Measurements from ENCODE around the gene EIF4G2.

EIF4G2 gene

DNA sequence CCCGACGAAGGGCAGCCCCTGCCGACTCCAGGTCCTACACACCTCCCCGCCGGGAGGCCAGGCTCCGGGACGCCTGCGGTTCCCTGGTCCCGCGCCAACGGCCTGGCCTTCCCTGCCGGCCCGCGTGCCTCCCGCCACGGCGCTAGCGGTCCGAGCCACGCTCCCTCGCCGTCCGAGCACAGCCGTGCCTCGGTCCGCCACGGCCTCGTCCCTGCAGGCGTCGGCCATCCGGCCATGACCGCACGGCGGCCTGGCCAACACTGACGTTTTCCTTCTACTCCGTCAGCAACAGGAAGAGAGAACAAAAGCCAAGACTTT lies 532 bp downstream of the EIF4G2 start:
- Histone ChIP-seq H3K27ac (ENCODE audit: low read depth, low read length) (peak overlapping the region; percentile 86), H3K4me2 (ENCODE audit: low read length) (peak overlapping the region; percentile 100), H3K4me1 (ENCODE audit: control insufficient read depth, low read length) (peaks cover 31% of the 10 kb centered on the region), H3K9me2 (replicated peaks; ENCODE audit: control insufficient read depth, low read length) (no peaks in the 10 kb centered on the region), H3K27me3 (ENCODE audit: control insufficient read depth, low read length) (no peaks in the 10 kb centered on the region), H3F3A (ENCODE audit: control insufficient read depth, insufficient read depth) (peaks cover 27% of the 10 kb centered on the region), H3K4me3 (ENCODE audit: low read length) (peak overlapping the region; percentile 94), H3K36me3 (ENCODE audit: control insufficient read depth, low read length) (peaks cover 52% of the 10 kb centered on the region), H3K79me2 (ENCODE audit: control insufficient read depth, low read length) (peaks cover 49% of the 10 kb centered on the region), H4K20me1 (ENCODE audit: control insufficient read depth, insufficient read depth, low read depth, low read length) (peaks cover 7% of the 10 kb centered on the region; the same call in 1 of the 2 replicates), H3K9me3 (ENCODE audit: control insufficient read depth, insufficient read depth, low read length) (no peaks in the 10 kb centered on the region)
- TF ChIP-seq EZH2phosphoT487 (IDR thresholded peaks at IDR 0.05; ENCODE audit: borderline replicate concordance, low read length) = no peak
- TF ChIP-seq, protein P1, sequence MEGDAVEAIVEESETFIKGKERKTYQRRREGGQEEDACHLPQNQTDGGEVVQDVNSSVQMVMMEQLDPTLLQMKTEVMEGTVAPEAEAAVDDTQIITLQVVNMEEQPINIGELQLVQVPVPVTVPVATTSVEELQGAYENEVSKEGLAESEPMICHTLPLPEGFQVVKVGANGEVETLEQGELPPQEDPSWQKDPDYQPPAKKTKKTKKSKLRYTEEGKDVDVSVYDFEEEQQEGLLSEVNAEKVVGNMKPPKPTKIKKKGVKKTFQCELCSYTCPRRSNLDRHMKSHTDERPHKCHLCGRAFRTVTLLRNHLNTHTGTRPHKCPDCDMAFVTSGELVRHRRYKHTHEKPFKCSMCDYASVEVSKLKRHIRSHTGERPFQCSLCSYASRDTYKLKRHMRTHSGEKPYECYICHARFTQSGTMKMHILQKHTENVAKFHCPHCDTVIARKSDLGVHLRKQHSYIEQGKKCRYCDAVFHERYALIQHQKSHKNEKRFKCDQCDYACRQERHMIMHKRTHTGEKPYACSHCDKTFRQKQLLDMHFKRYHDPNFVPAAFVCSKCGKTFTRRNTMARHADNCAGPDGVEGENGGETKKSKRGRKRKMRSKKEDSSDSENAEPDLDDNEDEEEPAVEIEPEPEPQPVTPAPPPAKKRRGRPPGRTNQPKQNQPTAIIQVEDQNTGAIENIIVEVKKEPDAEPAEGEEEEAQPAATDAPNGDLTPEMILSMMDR (IDR thresholded peaks at IDR 0.05; ENCODE audit: low read depth, low read length, poor library complexity, severe bottlenecking) = no peak

DNA sequence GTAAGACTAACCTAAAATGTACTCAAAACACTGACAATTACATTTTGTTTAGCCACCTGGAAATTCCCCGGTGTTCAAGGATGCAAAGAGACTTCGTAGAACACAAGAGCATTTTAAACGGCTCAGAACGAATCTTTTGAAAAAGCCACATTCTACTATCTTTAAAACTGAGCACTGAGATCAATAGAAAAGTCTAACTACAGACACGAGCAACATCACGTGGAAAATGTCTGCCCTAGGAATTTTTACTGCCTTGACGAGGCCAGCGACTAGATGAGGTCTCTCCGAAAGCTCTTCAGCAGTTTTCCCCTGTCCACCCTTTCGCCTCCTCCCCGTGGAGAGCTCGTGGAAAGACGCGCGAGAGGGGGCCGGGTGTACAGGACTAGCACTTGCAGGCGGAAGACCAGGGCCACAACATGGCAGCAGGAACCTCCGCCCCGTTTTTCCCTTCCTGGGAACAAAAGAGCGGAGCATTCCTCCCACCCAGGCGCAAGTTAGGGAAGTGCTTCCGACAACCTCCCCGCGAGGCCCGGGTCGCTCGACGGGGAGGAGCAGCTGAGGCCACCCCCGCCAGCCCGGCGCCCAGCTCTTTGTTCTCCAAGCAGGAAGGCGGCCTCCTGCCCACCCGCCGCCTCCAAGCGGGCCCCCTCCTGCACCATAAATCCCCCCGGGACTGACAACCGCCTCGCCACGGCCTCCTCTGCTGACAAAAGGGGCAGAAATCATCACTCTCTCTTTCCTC lies 1.1 kb downstream of the EIF4G2 start:
- peaks cover 7% of the 10 kb centered on the region; the same call in 1 of the 2 replicates for H4K20me1 ChIP-seq (ENCODE audit: control insufficient read depth, insufficient read depth, low read depth, low read length)
- H3K4me3 ChIP-seq (ENCODE audit: low read length) = peak overlapping the region; percentile 94
- peak overlapping the region; percentile 86 for H3K27ac ChIP-seq (ENCODE audit: low read depth, low read length)
- peak overlapping the region; percentile 100 for H3K4me2 ChIP-seq (ENCODE audit: low read length)
- peaks cover 31% of the 10 kb centered on the region for H3K4me1 ChIP-seq (ENCODE audit: control insufficient read depth, low read length)
- H3K9me3 ChIP-seq (ENCODE audit: control insufficient read depth, insufficient read depth, low read length) = no peaks in the 10 kb centered on the region
- peaks cover 30% of the 10 kb centered on the region for H3F3A ChIP-seq (ENCODE audit: control insufficient read depth, insufficient read depth)
- no peaks in the 10 kb centered on the region for H3K27me3 ChIP-seq (ENCODE audit: control insufficient read depth, low read length)
- TF ChIP-seq, protein P1 (IDR thresholded peaks at IDR 0.05; ENCODE audit: low read depth, low read length, poor library complexity, severe bottlenecking) = no peak
- TF ChIP-seq EZH2phosphoT487 (IDR thresholded peaks at IDR 0.05; ENCODE audit: borderline replicate concordance, low read length) = no peak
- H3K9me2 ChIP-seq (replicated peaks; ENCODE audit: control insufficient read depth, low read length) = no peaks in the 10 kb centered on the region
- H3K79me2 ChIP-seq (ENCODE audit: control insufficient read depth, low read length) = peaks cover 49% of the 10 kb centered on the region
- peaks cover 57% of the 10 kb centered on the region for H3K36me3 ChIP-seq (ENCODE audit: control insufficient read depth, low read length)

DNA sequence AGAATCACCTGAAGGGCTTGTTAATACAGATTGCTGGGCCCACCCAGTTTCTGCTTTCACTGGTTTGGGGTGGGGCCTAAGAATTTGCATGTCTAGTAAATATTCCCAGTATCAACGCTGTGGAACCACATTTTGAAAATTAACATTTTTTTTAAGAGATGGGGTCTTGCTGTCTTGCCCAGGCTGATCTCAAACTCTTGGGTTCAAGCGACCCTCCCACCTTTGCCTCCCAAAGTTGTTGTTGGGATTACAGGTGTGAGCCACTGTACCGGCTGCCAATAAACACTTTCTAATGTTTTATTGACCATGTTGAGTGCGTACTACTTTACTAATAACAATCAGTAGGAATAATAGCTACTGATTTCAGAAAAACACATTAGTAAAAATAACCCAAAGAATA lies 2.5 kb downstream of the EIF4G2 start:
- H3K4me3 ChIP-seq (ENCODE audit: low read length) = peak overlapping the region; percentile 94
- peaks cover 7% of the 10 kb centered on the region; the same call in 1 of the 2 replicates for H4K20me1 ChIP-seq (ENCODE audit: control insufficient read depth, insufficient read depth, low read depth, low read length)
- H3K9me3 ChIP-seq (ENCODE audit: control insufficient read depth, insufficient read depth, low read length) = no peaks in the 10 kb centered on the region
- no peak overlapping the region for H3K27ac ChIP-seq (ENCODE audit: low read depth, low read length)
- no peaks in the 10 kb centered on the region for H3K9me2 ChIP-seq (replicated peaks; ENCODE audit: control insufficient read depth, low read length)
- peaks cover 49% of the 10 kb centered on the region for H3K79me2 ChIP-seq (ENCODE audit: control insufficient read depth, low read length)
- H3K36me3 ChIP-seq (ENCODE audit: control insufficient read depth, low read length) = peaks cover 72% of the 10 kb centered on the region
- H3K27me3 ChIP-seq (ENCODE audit: control insufficient read depth, low read length) = no peaks in the 10 kb centered on the region
- peaks cover 43% of the 10 kb centered on the region for H3F3A ChIP-seq (ENCODE audit: control insufficient read depth, insufficient read depth)
- TF ChIP-seq, protein P1 (IDR thresholded peaks at IDR 0.05; ENCODE audit: low read depth, low read length, poor library complexity, severe bottlenecking) = no peak
- no peak for TF ChIP-seq EZH2phosphoT487 (IDR thresholded peaks at IDR 0.05; ENCODE audit: borderline replicate concordance, low read length)
- H3K4me1 ChIP-seq (ENCODE audit: control insufficient read depth, low read length) = peaks cover 31% of the 10 kb centered on the region
- peak overlapping the region; percentile 100 for H3K4me2 ChIP-seq (ENCODE audit: low read length)
